Omental fat pad (tissue), 4 donors: ENCODE data around the gene C10orf71. TPM values are rescaled to one million over a fixed set of nuclear protein-coding genes. Genes with fewer than 3 reads are reported as not detected.

Source experiments
- ATAC-seq: fragments of 150-250 bp; one replicate; pipeline ENCODE4 v1.9.1; 2016; ENCODE audit warnings: mild to moderate bottlenecking, moderate library complexity; ENCODE audit not compliant: low FRiP score
- DNase-seq: peaks from one replicate; pipeline ENCODE4 v3.0.0-alpha.2; 2019; ENCODE audit warnings: low spot score
- CTCF ChIP-seq, 3 donors: fragments of 450-650 bp; IDR thresholded peaks; one replicate each; pipeline ENCODE4 v1.5.1; 2016 to 2017; ENCODE audit warnings: antibody characterized with exemption in 3 of 3, mild to moderate bottlenecking in 3 of 3, moderate library complexity in 2 of 3
- total RNA-seq, 4 donors: library from RNA; depleted of rRNA; stranded (reverse); fragments of >200 nt; gene quantifications; one replicate each; pipeline ENCODE4 v1.1.0, GENCODE V29; 2016

C10orf71 gene
- total RNA-seq, 4 donors from 2014 or later = not detected

GRCh38 chr10:49281461-49281860 is 17.5 kb upstream of the C10orf71 start:
- ATAC-seq = no peak
- no peak for DNase-seq
- no peak for TF ChIP-seq CTCF (IDR thresholded peaks at IDR 0.05)

DNA sequence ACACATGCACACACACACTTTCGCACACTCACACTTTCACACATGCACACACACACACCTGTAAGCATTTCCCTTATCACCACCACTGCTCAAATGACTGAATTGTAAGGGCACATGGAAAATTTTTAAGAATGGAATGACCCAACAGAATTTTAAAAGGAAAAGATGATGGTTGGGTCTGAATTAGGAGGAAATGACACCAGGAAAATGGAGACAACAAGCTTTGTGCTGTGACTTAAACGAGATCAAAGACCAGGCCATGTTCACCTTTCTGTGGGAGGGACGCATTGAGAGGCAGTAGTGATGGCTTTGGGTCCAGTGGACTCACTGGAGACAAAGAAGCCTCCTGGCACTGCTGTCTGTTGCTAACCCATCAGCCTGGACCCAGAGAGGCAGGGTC is 16.7 kb upstream of the C10orf71 start:
- no peak for TF ChIP-seq CTCF (IDR thresholded peaks at IDR 0.05)
- ATAC-seq (no peak), DNase-seq (no peak)

- TF ChIP-seq CTCF (IDR thresholded peaks at IDR 0.05) = no peak
- ATAC-seq (no peak), DNase-seq (no peak)
Observed at GRCh38 chr10:49282879-49283341, 16.1 kb upstream of the C10orf71 start.

DNA sequence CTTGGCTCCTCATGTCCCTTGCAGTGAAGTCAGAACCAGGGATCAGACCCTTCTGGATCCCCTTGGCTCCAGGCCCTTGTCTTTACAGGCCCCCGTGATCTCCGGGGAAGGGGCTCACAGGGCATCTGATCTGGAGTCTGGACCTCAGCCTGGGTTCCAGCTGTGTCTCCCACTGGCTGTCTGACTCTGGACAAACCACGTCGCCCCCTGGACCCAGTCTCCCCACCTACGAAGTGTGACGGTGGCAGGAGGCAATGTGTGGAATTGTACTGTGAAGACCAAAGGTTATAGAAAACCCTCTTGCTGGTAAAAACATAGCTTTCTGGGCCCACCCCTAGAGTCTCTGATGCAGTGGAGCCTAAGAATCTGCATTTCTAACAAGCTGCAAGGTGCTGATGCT is 15.5 kb upstream of the C10orf71 start:
- DNase-seq = no peak
- ATAC-seq = no peak

DNA sequence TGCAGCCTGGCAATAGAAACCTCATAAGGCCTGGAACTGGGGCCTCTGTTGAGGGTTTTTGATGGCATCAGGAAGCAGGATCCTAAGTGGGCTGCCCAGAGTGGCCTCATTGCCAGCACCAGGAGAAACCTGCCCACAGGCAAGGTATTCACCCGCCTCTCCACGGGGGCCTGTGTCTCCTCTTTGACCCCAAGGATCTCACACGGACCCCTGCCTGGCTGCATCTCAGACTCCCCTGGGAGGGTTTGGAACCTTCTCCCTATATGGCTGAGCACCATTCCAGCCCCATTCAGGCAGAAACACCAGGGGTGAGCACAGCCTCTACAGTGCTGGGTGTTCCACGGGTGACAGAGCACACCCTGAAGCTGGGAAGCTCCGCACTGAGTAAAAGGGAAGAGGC is 14.6 kb upstream of the C10orf71 start:
- no peak for TF ChIP-seq CTCF (IDR thresholded peaks at IDR 0.05)
- DNase-seq = no peak

More for the DNA sequence above, 15.5 kb upstream of the C10orf71 start:
- no peak for TF ChIP-seq CTCF (IDR thresholded peaks at IDR 0.05)

GRCh38 chr10:49285232-49285631 is 13.7 kb upstream of the C10orf71 start:
- no peak for DNase-seq
- no peak for TF ChIP-seq CTCF (IDR thresholded peaks at IDR 0.05)
- ATAC-seq = no peak

More for the DNA sequence above, 14.6 kb upstream of the C10orf71 start:
- ATAC-seq = no peak

- no peak for DNase-seq
- TF ChIP-seq CTCF (IDR thresholded peaks at IDR 0.05) = no peak
- no peak for ATAC-seq
Observed at GRCh38 chr10:49286686-49287085, 12.3 kb upstream of the C10orf71 start.
